Cerebellar nuclear complex (tissue), 1 donor: ENCODE results near the gene SNRPA.
"Not testable (repeated sequence)": the region's sequence is repeated elsewhere in the genome, so short reads cannot be mapped to it uniquely, and the experiment has no call there.

Experiments
- DNase-seq, 2 experiments: peaks; one replicate each; lab custom pipeline; 2025; lab: John Stamatoyannopoulos, UW

Gene SNRPA

DNA sequence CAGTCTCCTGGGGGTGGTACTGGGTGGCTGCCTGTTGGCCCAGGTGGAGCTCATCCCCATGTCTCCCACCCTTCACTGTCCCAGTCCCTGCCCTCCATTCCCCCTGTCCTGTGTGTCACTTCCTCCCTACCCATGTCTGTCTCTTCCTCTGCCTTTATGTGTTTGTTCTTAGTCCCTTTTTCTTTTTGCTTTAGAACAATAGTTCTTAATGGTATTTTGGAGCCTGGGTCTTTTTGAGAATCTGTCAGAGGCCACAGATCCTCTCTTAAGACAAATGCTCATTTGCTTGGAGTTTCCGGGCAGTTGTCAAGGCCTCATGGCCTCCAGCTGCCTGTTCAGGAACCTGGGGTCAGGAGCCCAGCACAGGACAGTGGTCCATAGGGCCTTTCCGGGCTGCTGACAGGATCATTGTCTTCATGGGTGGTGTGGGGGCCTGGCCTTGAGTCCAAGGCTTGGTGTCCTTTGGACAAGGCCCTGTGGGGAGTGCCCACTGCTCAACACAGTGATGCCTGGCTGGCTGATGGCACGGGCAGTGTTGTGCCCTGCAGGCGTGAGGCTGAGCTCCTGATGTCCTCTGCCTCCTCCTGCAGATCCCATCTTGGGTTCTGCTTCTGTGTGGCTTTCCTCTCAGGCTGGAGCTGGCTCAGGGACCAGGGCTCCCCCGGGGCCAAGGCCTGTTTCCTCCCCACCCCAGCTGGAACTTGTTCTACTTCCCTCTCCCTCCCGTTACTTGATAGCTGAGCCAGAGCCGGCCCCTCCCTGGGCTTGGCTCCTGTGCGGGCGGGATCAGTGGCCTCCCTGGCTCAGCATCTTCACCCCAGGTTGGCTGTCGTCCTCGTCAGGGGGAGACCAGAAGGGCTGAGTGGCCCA lies 51.5 kb downstream of the SNRPA start:
- peak in 1 of 2 experiments; percentile 8 for DNase-seq

DNA sequence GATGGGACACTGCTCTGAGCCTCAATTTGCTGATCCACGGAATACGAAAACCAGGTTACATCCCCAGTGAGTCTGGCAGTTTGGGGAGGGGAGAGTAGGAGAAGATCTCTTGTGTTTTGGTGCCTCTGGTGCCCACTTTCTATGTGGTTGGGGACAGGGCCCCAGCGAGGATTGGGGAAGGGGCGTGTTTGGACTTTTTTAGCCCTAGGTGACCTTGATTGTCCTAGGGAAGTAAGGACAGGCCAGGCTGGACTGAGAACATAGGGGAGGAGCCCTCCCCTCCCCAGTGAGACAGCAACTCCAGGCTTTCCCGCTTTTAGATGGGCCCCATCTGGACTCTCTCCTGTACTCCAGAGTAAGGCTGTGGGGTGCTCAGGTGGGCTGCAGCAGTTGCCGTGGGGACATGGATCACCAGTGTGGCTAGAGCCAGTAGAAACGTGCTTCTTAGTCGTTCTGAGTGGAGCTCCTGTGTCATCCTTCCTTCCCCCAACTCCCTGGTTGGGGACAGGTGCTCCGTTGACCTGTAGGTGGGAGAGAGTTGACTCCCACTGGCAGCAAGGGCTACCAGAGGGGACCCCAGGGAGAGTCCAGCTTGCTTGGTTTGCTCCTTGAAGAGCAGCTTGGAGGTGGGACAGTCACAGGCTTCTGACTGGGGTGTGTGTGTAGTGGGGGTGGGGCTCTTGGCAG lies 52.3 kb downstream of the SNRPA start:
- DNase-seq: no peak

DNA sequence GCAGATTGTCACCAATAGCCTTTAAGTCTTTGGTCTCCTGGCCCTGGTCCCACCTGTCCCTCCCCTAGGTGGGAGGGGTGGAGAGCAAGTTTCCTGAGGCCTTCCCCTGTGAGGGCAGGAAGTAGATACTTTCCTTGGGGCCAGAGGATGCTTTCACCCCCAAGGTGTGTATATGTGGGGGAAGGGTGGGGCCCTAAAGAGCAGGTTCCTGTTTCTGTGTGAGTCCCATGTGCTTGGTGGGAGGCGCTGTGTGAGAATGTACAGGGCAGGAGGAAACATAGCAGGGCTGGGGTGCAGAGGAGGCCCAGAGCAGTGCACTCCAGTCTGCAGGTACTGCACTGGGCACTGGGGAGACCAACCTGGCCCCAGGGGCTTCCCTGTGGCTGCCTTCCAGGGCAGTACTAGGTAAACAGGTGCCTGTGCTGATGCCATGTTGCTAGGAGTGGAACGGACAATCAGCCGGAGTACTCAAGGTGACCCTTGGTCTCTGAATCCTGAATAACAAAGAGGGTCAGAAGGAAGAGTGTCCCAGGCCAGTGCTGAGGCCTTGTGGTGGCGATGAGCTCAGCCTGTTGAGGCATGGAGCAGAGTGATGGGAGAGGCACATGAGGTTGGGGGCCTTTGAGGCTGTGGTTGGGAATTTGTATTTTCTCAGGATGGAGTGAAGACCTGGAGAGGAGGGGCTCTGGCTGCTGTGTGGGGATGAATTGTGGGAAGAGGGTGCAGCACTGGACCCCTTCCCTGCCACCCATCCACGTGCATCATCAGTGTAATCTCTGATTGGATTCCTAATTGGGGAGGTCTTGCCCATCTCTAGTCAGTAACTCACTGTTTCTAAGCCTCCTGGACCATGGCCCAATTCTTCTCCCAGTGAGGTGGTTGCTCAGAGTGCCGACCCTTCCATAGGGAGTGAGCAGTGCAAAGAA lies 53.1 kb downstream of the SNRPA start:
- no peak for DNase-seq

DNA sequence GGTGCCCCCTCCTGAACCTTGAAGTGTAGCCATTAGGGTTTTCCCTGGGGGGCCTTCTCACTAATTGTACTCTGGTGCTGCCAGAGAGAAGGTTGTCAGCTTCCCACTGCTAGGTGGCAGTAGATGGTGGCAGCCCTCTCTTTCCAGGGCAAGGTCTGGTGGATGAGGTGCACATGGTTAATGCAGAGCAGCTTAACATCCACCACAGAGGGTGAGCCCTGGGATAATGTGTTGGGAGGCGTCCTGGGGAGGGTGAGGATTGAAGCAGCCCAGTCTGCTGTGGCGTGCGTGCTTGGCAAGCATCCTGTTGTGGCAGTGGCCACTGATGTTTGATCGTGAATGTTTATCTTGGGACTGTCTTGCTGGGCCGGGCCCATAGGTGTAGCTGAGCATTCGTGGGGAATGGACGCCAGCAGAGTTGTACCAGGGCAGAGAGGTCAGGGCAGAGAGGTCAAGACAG lies 53.8 kb downstream of the SNRPA start:
- no peak for DNase-seq

DNA sequence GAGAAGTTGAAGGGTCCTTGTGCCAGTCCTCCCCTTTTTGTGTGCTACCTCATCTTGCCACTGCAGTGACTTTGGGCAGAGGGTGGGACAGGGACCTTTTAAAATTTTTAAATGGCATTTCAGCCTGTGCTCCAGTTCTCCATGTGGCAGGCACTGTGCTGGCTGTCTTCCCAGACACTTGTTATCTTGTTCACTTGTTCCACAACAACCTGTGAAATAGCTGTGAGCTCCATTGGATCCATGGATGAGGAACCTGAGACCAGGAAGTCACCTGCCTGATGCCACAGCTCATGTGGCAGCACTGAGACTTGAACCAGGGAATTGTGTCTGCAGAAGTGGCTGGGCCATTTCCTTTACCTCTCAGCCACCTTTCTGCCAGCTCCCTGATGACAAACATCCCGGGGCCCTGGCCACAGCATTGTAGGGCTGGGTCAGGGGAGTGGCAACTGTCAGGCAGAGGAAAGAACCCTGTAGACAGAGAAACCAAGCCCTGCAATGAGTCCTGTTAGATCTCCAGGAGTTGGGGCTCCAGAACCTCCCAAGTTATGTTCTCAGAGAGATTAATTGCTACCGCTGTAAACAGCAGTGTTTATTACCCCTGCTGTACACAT lies 54.4 kb downstream of the SNRPA start:
- DNase-seq: no peak

DNA sequence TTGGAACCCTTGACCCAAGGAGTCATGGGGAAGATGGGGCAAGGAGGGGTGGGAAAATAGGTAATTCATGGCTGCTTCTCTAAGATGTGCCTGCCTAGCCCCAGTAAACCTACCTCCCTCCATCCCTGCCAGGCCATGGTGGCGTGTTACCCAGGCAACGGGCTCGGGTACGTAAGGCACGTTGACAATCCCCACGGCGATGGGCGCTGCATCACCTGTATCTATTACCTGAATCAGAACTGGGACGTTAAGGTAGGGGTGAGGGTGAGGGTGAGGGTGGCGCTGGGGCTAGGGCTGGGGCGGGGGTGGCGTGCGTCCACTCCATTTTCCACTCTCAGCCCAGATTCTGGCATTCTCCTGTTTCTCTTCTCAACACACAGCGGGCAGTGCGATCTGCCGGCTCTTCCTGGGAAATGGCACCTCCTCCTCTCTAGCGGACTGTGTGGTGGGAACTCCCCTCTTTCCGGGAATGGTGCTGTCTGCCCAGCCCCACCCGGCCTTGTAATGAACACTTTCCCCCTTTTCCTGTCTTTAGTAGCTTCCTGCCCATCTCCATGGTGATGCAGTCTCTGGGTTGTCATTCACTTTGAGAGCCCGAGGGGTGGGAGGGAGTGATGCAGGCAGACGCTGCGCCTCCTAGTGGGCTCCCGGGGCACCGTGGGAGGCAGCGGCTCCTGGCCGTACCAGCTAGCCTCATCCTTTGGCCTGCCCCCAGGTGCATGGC lies 55.6 kb downstream of the SNRPA start:
- peak; percentile 87 to 90 for DNase-seq

DNA sequence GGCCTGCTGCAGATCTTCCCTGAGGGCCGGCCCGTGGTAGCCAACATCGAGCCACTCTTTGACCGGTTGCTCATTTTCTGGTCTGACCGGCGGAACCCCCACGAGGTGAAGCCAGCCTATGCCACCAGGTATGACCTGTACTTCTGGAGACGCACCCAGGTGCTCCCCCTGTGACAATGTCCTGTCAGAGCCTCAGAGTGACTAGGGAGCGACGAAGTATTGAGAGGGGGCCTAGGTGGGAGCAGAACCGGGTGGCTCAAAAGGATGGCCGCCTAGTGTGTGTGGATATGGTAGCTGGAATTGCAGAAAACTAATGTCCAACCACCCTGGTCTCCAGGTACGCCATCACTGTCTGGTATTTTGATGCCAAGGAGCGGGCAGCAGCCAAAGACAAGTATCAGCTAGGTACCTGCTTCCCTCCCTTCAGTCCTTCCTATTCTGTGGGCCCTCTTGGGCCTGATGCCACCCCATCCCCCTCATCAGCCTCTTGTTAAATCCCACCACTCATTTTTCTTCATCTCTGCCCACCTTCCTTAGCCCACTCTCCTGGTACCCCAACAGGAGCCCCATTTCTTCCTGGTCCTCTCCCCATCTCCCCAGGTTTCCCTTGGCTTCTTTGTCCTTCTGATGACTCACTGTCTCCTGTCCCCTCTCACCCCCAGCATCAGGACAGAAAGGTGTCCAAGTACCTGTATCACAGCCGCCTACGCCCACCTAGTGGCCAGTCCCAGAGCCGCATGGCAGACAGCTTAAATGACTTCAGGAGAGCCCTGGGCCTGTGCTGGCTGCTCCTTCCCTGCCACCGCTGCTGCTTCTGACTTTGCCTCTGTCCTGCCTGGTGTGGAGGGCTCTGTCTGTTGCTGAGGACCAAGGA lies 56.4 kb downstream of the SNRPA start:
- no peak for DNase-seq

DNA sequence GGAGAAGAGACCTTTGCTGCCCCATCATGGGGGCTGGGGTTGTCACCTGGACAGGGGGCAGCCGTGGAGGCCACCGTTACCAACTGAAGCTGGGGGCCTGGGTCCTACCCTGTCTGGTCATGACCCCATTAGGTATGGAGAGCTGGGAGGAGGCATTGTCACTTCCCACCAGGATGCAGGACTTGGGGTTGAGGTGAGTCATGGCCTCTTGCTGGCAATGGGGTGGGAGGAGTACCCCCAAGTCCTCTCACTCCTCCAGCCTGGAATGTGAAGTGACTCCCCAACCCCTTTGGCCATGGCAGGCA lies 57.0 kb downstream of the SNRPA start:
- DNase-seq: no peak

DNA sequence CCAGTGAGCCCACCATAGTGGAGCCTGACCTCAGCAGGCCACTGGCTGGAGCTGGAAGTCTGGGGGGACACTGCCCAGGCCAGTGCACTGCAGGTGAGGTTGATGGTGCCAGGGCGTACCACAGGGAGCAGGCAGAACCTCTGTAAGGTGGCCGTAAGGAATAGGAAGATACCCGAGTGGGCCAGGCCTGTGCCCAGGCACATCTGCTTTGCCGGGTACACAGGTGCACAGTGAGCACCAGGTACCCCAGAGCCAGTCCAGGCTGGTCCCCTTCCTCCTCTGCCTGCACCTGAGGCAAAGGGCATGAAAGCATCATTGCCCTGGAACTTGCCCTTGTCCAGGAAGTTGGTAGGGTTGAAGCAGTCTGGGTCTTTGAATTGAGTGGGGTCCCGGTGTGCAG lies 57.5 kb downstream of the SNRPA start:
- no peak for DNase-seq

DNA sequence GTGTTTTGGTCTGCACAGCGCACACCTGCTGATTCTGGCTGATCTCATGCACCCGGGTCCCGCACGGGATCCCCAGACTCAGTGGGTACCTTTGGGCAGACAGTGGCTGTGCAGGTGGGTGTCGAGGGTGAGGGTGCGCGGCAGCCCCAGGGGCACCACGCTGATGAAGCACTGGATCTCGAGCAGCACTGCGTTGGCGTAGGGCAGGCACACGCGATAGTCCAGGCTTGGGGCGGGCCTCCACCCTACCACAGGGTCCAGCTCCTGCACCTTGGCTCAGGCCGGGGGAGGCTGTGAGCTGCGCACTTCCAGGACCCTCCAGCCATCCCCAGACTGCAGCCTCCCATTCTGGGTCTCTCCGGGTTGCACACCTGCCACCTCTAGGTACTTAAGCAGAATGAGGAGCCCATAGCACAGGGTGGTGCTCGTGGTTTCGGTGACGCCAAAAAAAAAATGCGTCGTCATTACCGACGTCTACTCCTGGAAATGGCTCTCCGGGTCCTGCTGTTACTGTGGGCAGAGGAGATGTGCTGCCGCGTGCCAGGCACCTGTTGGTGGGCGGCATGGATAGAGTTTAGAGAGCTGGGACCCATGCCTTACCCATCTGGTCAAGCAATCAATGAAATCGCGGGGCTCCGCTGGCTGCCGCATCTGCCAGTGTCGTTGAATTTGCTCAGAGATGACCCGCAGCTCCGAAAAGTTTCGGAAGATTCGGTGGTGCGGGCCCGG lies 58.5 kb downstream of the SNRPA start:
- DNase-seq: no peak

DNA sequence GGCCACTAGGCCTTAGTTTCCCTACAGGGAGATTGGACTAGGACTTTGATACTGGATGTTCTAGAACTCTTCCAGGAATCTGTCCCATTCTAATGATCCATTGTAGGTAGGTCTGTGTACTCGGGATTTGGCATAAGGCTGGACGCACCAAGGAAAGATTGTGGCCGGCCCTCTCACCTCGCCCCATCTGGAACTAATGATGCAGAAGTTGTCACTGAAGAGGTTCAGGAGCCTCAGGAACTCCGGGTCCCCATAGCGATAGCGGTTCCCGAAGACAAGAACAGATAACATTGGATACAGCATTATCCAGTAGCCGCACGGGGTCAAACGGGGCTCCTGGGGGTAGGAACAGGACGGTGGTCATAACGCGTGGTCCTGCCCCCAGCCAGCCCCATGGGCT lies 59.2 kb downstream of the SNRPA start:
- DNase-seq: no peak

DNA sequence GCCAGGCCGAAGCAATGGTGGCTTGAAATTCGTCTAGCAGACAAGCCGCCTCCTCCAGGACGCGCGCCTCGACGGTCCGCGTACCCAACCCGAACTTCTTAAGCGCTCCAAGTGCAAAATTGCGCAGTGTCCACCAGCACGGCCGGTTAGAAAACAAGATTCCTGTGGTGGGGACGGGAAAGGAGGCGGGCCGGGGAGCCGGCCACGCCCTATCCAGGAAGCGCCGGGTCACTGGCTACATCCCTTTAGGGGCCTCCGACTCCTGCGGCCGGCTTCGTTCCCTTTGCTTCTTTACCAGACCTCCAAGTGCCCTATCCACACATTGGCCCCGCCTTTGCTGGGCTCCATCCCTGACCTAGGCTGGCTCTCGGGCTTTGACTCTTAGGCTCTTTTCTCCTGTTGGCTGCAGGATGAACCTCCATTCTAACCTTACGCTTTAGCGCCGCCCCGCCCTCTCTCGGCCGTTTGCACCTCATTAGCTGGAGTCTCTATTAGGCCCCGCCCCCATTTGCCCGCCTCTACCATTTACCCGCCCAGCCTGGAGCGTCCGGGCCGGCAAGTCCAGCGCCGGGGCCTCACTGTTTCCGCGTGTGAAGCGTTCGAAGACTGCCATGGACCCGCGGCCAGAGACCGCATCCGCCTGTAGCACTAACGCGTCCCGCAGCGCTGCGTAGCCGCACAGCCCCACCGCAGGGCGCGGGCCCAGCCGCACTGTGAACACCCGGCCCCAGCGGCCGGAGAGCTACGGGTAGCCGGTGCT lies 59.8 kb downstream of the SNRPA start:
- peak in 1 of 2 experiments; percentile 25 for DNase-seq

DNA sequence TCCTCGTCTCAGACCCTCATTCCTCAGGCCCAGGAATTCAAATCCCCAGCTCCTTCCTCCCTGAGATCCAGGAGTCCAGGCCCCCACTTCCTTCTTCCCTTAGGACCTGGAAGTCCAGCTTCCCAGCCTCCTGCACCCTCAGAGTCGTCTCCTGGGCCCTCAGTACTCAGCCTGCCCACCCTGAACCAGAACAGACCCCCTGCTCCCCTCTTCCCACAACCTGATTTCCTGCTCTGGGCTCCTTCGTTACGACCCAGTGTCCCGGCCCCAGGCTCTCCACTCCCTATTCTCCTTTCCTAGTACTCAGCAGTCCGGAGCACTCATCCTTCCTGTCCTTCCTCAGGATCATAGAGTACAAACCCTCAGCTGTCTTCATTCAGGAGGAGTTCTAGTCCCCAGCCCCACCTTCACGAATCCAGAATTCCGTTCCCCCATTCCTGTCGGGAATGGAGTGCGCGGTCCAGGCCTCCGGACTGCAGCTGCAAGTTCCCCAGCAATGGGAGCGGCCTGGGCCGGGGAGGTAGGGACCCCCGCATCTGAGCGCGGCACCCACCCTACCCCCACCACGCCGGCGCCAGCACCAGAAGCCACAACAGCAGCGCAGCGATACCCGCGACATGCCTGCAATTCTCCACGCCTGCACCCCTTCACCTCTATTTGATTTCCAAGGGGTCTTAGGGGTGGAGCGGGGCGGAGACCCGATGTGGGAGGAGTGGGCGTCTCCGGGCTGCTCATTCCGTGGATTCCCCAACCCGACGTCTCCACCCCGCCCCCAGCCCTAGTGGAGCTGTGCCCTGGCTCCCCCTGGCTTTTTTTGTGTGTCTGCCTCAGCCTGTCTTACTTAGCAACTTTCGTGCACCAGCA lies 60.7 kb downstream of the SNRPA start:
- no peak for DNase-seq

DNA sequence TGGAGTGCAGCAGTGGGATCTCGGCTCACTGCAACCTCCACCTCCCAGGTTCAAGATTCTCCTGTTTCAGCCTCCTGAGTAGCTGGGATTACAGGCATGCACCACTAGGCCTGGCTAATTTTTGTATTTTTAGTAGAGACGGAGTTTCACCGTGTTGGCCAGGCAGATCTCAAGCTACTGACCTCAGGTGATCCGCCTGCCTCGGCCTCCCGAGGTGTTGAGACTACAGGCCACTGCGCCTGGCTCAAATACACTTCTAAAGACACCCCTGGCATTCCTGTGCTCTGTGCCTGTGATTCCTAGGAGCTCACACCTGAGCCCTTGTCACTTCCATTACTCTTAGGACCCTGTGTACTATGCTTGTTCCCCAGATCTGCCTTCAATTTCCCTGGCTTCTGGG lies 61.6 kb downstream of the SNRPA start:
- DNase-seq: not testable (repeated sequence)

DNA sequence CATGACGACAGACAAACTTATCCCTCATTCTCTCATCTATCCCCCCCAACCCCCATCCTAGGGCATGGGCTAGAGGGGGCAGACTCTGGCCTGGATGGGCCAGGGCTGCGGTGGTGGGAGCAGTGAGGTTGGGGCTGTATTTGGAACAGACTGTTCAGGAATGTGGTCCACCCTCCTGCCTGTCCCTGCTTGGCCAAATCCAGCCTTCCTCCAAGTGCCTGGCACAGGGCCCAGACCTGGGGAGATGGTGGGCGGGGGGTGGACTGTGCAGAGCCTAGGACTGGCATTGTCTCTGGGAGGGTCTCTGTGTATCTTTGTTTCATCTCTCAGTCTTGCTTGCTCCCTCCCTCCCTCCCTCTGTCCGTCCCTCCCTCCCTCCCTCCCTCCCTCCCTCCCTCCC lies 62.2 kb downstream of the SNRPA start:
- DNase-seq: no peak
